ENCODE data around the gene EXOC3L2.

EXOC3L2 gene

DNA sequence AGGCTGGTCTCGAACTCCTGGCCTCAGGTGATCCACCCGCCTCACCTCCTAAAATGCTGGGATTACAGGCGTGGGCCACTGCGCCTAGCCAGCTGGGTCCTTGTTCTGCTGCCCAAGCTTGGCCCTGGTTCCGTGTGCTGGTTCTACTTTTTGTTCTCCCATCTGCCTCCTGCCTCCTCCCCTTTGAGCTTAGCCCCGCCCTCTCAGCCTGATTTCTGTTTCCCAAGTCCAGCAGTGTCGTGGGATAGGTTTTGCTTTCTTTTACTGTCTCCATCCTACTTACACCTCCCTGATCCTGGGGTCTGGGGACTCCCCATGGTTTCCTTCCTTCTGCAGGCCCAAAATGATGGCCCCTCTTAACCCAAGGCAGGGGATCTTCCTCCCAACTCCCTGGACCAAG is 64.3 kb downstream of the EXOC3L2 start:
- Mint-ChIP-seq H3K4me3 (peak overlapping the region; percentile 74), H3K27ac (ENCODE audit: low read depth) (peak overlapping the region; percentile 29), H3K27me3 (no peaks in the 10 kb centered on the region), H3K9me3 (no peaks in the 10 kb centered on the region), H3K36me3 (ENCODE audit: insufficient read depth) (peaks cover 26% of the 10 kb centered on the region), H3K4me1 (peaks cover 31% of the 10 kb centered on the region)
- ATAC-seq (replicated peaks; ENCODE audit: extremely low read depth, poor library complexity, severe bottlenecking) (no peak), DNase-seq (ENCODE audit: low spot score in 2 of 2) (no peak)

DNA sequence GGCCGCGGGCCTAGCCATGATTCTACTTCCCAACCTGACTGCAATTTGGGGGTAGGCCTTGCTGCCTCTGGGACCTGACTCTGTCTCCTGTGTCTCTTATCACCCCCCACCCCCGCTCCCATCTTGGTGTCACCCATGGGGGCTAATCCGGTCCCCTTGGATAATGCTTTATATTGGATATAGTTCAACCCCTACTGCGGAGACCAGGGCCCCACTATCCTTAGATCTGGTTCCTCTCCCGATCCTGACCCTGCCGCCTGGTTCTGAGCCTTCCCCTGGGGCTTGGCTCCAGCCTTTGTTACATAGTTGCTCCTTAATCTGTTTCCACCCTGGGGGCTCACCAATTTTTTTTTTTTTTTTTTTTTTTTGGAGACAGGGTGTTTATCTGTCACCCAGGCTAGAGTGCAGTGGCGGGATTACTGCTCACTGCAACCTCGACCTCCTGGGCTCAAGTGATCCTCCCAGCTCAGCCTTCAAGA is 65.3 kb downstream of the EXOC3L2 start:
- DNase-seq (ENCODE audit: low spot score in 2 of 2): no peak
- peaks cover 32% of the 10 kb centered on the region for H3K4me1 Mint-ChIP-seq
- H3K27ac Mint-ChIP-seq (ENCODE audit: low read depth): no peak overlapping the region
- H3K9me3 Mint-ChIP-seq: no peaks in the 10 kb centered on the region
- H3K36me3 Mint-ChIP-seq (ENCODE audit: insufficient read depth): peaks cover 28% of the 10 kb centered on the region
- ATAC-seq (replicated peaks; ENCODE audit: extremely low read depth, poor library complexity, severe bottlenecking): no peak
- H3K27me3 Mint-ChIP-seq: no peaks in the 10 kb centered on the region
- H3K4me3 Mint-ChIP-seq: peak overlapping the region; percentile 74

DNA sequence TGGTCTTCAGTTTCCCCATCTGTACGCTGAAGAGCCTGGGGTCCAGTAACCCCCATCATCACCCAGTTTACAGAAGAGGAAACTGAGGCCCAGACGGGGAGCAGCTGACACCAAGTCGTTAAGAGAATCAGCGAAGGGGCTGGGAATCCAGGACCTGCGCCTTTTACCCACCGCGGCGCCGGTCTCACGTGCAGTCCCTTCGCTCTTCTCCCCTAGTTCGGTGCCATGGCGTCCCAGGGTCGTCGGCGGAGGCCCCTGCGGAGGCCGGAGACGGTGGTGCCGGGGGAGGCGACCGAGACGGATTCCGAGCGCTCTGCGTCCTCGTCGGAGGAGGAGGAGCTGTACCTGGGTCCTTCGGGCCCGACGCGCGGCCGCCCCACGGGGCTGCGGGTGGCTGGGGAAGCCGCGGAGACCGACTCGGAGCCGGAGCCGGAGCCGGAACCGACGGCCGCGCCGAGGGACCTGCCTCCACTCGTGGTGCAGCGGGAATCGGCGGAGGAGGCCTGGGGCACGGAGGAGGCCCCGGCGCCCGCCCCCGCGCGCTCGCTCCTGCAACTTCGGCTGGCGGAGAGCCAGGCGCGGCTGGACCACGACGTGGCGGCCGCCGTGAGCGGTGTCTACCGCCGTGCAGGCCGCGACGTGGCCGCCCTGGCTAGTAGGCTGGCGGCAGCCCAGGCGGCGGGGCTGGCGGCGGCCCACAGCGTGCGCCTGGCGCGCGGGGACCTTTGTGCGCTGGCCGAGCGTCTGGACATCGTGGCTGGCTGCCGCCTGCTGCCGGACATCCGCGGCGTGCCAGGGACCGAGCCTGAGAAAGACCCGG is 65.9 kb downstream of the EXOC3L2 start:
- peak overlapping the region; percentile 81 for H3K4me3 Mint-ChIP-seq
- no peaks in the 10 kb centered on the region for H3K27me3 Mint-ChIP-seq
- ATAC-seq (replicated peaks; ENCODE audit: extremely low read depth, poor library complexity, severe bottlenecking) (no peak), DNase-seq (ENCODE audit: low spot score in 2 of 2) (peak in 1 of 2 donors; percentile 16)
- peaks cover 28% of the 10 kb centered on the region for H3K36me3 Mint-ChIP-seq (ENCODE audit: insufficient read depth)
- no peaks in the 10 kb centered on the region for H3K9me3 Mint-ChIP-seq
- H3K27ac Mint-ChIP-seq (ENCODE audit: low read depth): peak overlapping the region; percentile 88
- H3K4me1 Mint-ChIP-seq: peaks cover 29% of the 10 kb centered on the region

GRCh38 chr19:45178262-45179071 is 66.7 kb downstream of the EXOC3L2 start, which contains the start of gene BLOC1S3:
Gene BLOC1S3 (plus strand): TSS chr19:45178784. CDS start chr19:45179297, 513 bp downstream.
- DNase-seq (ENCODE audit: low spot score in 2 of 2) (peak; percentile 98 to 100), ATAC-seq (replicated peaks; ENCODE audit: extremely low read depth, poor library complexity, severe bottlenecking) (peak; percentile 85)
- Mint-ChIP-seq H3K4me3 (peak within 1 kb of the TSS; percentile 81), H3K36me3 (ENCODE audit: insufficient read depth) (peaks cover 27% of the 10 kb centered on the region), H3K27ac (ENCODE audit: low read depth) (peak within 1 kb of the TSS; percentile 88), H3K4me1 (peaks cover 29% of the 10 kb centered on the region), H3K27me3 (no peaks in the 10 kb centered on the region), H3K9me3 (no peaks in the 10 kb centered on the region)

GRCh38 chr19:45177817-45178261 is 67.4 kb downstream of the EXOC3L2 start, which contains the start of gene TRAPPC6A:
Gene TRAPPC6A (minus strand): TSS chr19:45178237. CDS start chr19:45178218, 19 bp downstream.
- ATAC-seq (replicated peaks; ENCODE audit: extremely low read depth, poor library complexity, severe bottlenecking): no peak
- H3K27me3 Mint-ChIP-seq: no peaks in the 10 kb centered on the region
- H3K36me3 Mint-ChIP-seq (ENCODE audit: insufficient read depth): peaks cover 28% of the 10 kb centered on the region
- no peak for DNase-seq (ENCODE audit: low spot score in 2 of 2)
- peaks cover 27% of the 10 kb centered on the region for H3K4me1 Mint-ChIP-seq
- peak within 1 kb of the TSS; percentile 81 for H3K4me3 Mint-ChIP-seq
- no peaks in the 10 kb centered on the region for H3K9me3 Mint-ChIP-seq
- H3K27ac Mint-ChIP-seq (ENCODE audit: low read depth): peak within 1 kb of the TSS; percentile 88

GRCh38 chr19:45175515-45176345 is 69.5 kb downstream of the EXOC3L2 start:
- DNase-seq (ENCODE audit: low spot score in 2 of 2) (no peak), ATAC-seq (replicated peaks; ENCODE audit: extremely low read depth, poor library complexity, severe bottlenecking) (no peak)
- peaks cover 21% of the 10 kb centered on the region for H3K36me3 Mint-ChIP-seq (ENCODE audit: insufficient read depth)
- H3K27me3 Mint-ChIP-seq: no peaks in the 10 kb centered on the region
- H3K4me1 Mint-ChIP-seq: peaks cover 29% of the 10 kb centered on the region
- no peaks in the 10 kb centered on the region for H3K9me3 Mint-ChIP-seq
- H3K27ac Mint-ChIP-seq (ENCODE audit: low read depth): no peak overlapping the region
- H3K4me3 Mint-ChIP-seq: peak overlapping the region; percentile 26

- Mint-ChIP-seq H3K27me3 (no peaks in the 10 kb centered on the region), H3K27ac (ENCODE audit: low read depth) (no peak overlapping the region), H3K4me3 (no peak overlapping the region), H3K36me3 (ENCODE audit: insufficient read depth) (peaks cover 15% of the 10 kb centered on the region), H3K4me1 (peaks cover 29% of the 10 kb centered on the region), H3K9me3 (no peaks in the 10 kb centered on the region)
- ATAC-seq (replicated peaks; ENCODE audit: extremely low read depth, poor library complexity, severe bottlenecking) (no peak), DNase-seq (ENCODE audit: low spot score in 2 of 2) (no peak)
Measured at GRCh38 chr19:45173816-45174215, 71.4 kb downstream of the EXOC3L2 start.

DNA sequence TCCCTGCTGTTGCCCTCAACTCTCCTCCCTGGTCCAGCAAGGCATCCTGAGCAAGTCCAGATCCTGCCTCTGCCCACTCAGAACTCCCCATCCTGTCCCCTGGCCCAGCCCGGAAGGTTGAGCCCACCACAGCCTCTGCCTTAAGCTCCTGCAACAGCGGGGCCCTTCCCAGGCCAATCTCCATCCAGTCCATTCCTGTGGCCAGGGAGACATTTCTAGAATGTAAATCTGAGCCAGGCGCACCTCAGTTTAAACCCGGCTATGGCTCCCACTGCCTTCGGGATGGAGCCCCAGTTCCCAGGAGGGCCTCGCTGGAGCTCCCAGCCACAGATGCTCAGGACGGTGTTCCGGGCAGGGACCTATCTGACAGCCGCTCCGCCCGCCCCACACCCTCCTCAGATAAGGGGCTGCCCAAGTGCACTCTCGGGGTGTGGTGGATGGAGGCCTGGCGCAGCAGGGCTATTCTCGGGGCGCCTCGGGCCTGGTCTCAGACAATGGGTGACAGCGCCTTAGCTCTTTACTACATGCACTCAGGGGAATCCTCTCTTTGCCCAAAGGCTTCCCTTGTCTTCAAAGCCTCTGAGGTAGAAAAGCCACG is 72.5 kb downstream of the EXOC3L2 start:
- Mint-ChIP-seq H3K27me3 (no peaks in the 10 kb centered on the region), H3K27ac (ENCODE audit: low read depth) (no peak overlapping the region), H3K4me1 (peaks cover 32% of the 10 kb centered on the region), H3K4me3 (peak overlapping the region; percentile 47), H3K36me3 (ENCODE audit: insufficient read depth) (peaks cover 6% of the 10 kb centered on the region), H3K9me3 (no peaks in the 10 kb centered on the region)
- ATAC-seq (replicated peaks; ENCODE audit: extremely low read depth, poor library complexity, severe bottlenecking): no peak
- DNase-seq (ENCODE audit: low spot score in 2 of 2): no peak

- peaks cover 6% of the 10 kb centered on the region for H3K36me3 Mint-ChIP-seq (ENCODE audit: insufficient read depth)
- no peak overlapping the region for H3K27ac Mint-ChIP-seq (ENCODE audit: low read depth)
- ATAC-seq (replicated peaks; ENCODE audit: extremely low read depth, poor library complexity, severe bottlenecking): peak; percentile 40
- no peak for DNase-seq (ENCODE audit: low spot score in 2 of 2)
- H3K27me3 Mint-ChIP-seq: no peaks in the 10 kb centered on the region
- H3K4me1 Mint-ChIP-seq: peaks cover 32% of the 10 kb centered on the region
- H3K9me3 Mint-ChIP-seq: no peaks in the 10 kb centered on the region
- peak overlapping the region; percentile 47 for H3K4me3 Mint-ChIP-seq
Measured at GRCh38 chr19:45172173-45172572, 73.0 kb downstream of the EXOC3L2 start.

GRCh38 chr19:45171211-45171623 is 74.0 kb downstream of the EXOC3L2 start:
- peaks cover 6% of the 10 kb centered on the region for H3K36me3 Mint-ChIP-seq (ENCODE audit: insufficient read depth)
- H3K4me3 Mint-ChIP-seq: peak overlapping the region; percentile 81
- peak; percentile 94 for ATAC-seq (replicated peaks; ENCODE audit: extremely low read depth, poor library complexity, severe bottlenecking)
- peak overlapping the region; percentile 91 for H3K27ac Mint-ChIP-seq (ENCODE audit: low read depth)
- no peaks in the 10 kb centered on the region for H3K9me3 Mint-ChIP-seq
- no peaks in the 10 kb centered on the region for H3K27me3 Mint-ChIP-seq
- peaks cover 32% of the 10 kb centered on the region for H3K4me1 Mint-ChIP-seq
- peak in 1 of 2 donors; percentile 29 for DNase-seq (ENCODE audit: low spot score in 2 of 2)

GRCh38 chr19:45170146-45171106 is 74.8 kb downstream of the EXOC3L2 start:
- Mint-ChIP-seq H3K4me1 (peaks cover 32% of the 10 kb centered on the region), H3K27me3 (no peaks in the 10 kb centered on the region), H3K36me3 (ENCODE audit: insufficient read depth) (peaks cover 4% of the 10 kb centered on the region), H3K27ac (ENCODE audit: low read depth) (peak overlapping the region; percentile 91), H3K4me3 (peak overlapping the region; percentile 81), H3K9me3 (no peaks in the 10 kb centered on the region)
- ATAC-seq (replicated peaks; ENCODE audit: extremely low read depth, poor library complexity, severe bottlenecking): no peak
- DNase-seq (ENCODE audit: low spot score in 2 of 2): no peak
